HG03571 (cell line): ENCODE measurements around the gene CLDN34.

Experiments used
- ATAC-seq: cut with Tn5 transposase; IDR thresholded peaks from one replicate; pipeline ENCODE4 v1.9.1; 2021; ENCODE audit not compliant: unreplicated experiment

CLDN34 gene

DNA sequence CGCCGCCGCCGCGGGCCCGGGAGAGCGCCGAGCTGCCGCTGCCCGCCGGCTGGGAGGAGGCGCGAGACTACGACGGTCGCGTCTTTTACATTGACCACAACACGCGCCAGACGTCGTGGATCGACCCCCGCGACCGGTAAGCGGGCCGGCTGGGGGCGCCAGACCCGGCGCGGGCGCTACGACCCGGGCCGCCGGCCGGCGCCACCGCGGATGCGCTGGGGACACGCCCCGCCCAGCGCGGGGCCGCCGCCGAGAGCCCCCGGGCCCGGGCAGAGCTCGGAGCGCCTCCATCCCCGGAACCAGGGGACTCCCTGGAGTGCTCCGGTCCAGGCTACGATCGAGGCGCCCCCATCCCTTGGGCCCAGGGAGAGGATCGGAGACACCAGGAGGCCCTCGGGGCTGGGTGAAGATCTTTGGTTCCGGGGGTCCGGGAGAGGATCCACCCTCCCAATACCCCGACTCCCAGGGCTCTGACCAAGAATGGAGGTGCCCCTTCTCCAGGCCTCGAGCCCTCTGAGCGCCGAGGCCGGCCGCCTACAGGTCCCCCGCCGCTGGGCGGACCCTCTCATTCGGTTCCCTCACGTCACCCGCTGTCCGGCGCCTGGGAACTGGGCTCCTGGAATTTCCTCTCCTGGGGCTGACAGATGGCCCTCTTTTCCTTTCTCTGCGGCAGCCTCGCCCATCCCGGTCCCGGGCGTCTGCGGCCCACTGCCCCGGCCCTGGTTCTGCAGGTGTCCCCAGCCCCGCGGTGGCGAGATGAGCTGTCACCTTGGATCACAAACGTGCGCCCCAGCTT is 48.8 kb downstream of the CLDN34 start:
- ATAC-seq = peak; percentile 6

DNA sequence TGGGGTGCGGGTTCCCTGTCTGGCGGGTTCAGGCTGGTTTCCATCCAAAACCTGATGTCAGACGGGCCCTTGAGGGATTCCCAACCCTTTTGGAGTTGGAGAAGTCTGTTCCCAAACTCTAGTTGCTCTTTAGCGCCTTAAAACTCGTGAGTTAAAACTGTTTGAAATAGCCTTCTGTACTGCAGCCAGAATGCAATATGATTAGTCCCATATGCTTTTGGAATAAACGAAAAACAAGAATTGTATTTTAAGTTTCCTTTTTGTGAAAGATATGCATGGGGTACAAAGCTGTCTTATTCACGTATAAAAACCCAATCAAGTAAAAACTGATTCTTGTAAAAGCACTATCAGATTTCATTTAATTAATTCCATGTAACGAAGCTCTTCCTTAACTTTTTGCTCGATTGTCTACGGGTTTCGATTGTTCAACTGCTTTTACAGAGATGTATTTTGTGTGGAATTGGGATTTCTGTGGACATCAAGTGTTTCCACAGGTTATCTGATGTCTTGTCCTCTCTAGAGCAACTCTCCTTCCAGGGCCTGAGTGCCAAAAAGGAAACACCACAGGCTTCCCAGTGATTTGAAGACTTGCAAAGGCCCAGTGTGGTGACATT is 49.5 kb downstream of the CLDN34 start:
- no peak for ATAC-seq

DNA sequence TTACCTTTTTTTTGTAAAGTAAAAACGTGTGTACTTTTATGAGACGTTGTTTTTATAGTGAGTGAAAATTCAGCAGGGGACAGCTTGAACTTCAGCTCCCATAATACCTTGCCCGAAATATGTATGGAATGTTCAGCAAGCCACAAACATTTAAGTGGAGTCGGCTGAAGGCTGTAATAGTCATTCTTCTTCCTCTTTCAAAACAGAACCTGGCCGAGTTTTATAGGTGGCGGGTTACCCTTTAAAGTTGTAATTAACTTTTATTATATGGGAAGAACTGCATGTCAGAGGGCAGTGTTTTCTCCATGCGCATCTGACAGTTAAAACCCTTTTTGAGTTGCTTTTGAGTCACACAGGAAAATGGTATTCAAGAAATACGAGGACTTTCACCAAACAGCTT is 50.7 kb downstream of the CLDN34 start:
- ATAC-seq = no peak
